HG03139 (cell line): Measurements from ENCODE around the gene BRD1.

Experiments used
- ATAC-seq: cut with Tn5 transposase; IDR thresholded peaks from one replicate; pipeline ENCODE4 v1.9.1; 2021; ENCODE audit not compliant: unreplicated experiment

Gene BRD1

DNA sequence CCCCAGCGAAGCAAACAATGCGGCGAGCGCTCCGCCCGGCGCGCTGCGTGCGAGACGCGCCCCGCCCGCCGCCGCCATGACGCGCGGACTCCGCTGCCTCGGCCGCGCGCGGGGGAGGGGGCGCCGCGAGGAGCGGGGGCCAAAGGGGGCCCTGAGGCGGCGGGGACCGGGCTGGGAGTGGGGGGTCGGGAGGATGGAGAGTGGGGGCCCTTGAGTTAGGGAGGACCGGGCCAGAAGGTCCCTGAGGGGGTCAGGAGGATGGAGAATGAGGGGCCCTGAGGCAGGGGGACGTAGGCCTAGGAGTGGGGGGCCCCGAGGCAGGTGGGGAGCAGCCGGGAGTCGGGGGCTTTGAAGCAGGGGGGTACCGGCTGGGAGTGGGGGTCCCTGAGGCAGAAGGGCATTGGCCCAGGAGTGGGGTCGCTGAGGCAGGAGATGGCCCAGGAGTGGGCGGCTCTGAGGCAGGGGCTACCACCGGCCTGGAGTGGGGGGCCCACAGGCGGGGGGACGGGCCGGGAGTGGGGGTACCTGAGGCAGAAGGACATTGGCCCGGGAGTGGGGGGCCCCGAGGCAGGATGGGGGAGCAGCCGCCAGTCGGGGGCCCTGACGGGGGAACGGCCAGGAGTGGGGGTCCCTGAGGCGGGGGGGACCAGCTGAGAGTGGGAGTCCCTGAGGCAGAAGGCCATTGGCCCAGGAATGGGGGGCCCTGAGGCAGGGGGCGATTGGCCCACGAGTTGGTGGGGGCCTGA, at the start of gene BRD1:
TSS of gene BRD1 (minus strand) at position 21 of the 746 bp plus-strand sequence. CDS start 3,556 bp downstream, outside the sequence.
- ATAC-seq = no peak

GRCh38 chr22:49873228-49873940, 45.7 kb upstream of the BRD1 start:
- no peak for ATAC-seq

DNA sequence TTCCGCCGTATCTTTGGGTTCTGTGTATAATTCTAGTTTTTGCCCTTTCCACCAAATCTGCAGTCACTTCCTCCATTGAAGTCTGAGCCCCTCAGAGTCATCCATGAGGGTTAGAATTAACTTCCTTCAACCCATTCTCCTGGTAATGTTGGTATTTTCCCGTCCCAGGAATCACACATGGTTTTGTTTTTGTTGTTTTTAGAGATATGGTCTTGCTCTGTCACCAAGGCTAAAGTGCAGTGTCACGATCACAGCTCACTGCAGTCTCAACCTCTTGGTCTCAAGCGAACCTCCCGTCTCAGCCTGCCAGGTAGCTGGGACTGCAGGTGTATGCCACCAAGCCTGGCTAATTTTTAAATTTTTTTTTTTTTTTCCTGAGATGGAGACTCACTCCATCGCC, 44.7 kb upstream of the BRD1 start:
- no peak for ATAC-seq

DNA sequence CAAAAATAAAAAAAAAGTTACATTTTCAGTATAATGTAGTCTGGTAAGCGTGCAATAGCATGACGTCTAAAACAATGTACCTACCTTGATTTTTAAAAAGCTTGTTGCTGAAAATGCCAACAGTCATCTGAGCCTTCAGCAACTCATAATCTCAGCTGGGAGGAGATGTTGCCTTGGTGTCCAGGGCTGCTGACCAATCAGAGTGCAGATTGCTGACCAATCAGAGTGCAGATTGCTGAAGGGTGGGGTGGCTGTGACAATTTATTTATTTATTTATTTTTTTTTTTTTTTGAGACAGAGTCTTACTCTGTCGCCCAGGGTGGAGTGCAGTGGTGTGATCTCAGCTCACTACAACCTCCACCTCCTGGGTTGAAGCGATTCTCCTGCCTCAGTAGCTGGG, 43.8 kb upstream of the BRD1 start:
- no peak for ATAC-seq

- ATAC-seq = no peak
Measured at GRCh38 chr22:49869845-49870712, 42.4 kb upstream of the BRD1 start.

GRCh38 chr22:49869086-49869830, 41.6 kb upstream of the BRD1 start:
- ATAC-seq = no peak

GRCh38 chr22:49867303-49868265, 39.9 kb upstream of the BRD1 start:
- no peak for ATAC-seq

DNA sequence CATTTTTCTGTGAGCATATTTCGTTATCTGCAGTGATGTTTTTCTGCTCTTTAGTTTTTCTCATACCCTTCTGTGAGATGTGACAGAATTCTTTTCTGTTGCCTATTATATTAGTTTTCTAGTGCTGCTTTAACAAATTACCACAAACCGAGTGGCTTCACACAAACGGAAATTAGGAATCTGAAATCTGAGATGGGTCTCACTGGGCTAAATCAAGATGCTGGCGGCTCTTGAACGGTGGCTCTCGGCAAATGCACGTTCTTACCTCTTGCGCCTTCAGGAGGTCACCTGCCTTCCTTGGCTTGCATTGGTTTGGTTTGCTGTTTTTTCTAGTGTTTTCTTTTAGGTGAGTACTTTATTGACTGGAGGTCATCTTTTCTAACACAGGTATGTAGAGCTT, 39.0 kb upstream of the BRD1 start:
- no peak for ATAC-seq

GRCh38 chr22:49866134-49866533, 38.5 kb upstream of the BRD1 start:
- ATAC-seq = no peak

- ATAC-seq = no peak
Measured at GRCh38 chr22:49865156-49865555, 37.5 kb upstream of the BRD1 start.

DNA sequence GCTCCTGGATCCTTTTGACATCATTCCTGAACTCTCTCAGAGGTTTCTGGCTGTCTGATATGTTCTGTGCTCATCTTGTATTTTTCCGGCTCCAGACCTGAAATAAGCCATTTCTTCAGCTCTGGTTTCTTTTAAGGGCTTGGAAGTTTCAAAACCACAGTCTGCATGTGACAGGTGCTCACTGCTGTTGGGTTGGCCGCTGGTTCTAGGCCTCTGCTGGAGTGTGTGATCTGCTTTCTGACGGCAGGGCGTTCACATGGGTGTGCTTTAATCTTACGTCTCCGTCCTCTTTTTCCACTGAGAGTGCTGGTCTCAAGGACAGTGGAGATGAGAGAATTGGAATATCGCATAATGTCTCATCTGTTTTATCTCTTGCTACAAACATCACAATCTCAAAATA, 36.3 kb upstream of the BRD1 start:
- ATAC-seq = no peak

- no peak for ATAC-seq
Measured at GRCh38 chr22:49862496-49862776, 34.8 kb upstream of the BRD1 start.

- no peak for ATAC-seq
Measured at GRCh38 chr22:49861642-49862495, 34.2 kb upstream of the BRD1 start.

DNA sequence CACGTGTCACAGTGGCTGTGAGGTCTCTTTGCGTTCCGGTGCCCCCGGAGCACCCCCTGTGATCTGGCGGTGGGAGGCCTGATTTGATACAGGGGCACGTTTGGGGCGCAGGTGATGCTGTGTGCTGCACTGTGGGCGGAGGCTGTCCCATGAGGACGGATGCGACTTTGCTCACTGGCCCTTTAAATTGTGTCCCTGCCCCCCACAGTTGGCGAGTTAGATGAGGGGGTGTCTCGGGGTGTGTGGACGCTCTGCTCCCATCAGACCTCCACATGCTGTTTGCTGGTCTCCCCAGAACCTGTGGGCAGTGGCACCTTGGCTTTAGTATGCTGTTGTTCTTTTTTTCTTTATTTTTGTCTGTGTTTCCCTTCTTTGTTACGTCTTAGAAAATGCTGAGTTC, 31.2 kb upstream of the BRD1 start:
- no peak for ATAC-seq

DNA sequence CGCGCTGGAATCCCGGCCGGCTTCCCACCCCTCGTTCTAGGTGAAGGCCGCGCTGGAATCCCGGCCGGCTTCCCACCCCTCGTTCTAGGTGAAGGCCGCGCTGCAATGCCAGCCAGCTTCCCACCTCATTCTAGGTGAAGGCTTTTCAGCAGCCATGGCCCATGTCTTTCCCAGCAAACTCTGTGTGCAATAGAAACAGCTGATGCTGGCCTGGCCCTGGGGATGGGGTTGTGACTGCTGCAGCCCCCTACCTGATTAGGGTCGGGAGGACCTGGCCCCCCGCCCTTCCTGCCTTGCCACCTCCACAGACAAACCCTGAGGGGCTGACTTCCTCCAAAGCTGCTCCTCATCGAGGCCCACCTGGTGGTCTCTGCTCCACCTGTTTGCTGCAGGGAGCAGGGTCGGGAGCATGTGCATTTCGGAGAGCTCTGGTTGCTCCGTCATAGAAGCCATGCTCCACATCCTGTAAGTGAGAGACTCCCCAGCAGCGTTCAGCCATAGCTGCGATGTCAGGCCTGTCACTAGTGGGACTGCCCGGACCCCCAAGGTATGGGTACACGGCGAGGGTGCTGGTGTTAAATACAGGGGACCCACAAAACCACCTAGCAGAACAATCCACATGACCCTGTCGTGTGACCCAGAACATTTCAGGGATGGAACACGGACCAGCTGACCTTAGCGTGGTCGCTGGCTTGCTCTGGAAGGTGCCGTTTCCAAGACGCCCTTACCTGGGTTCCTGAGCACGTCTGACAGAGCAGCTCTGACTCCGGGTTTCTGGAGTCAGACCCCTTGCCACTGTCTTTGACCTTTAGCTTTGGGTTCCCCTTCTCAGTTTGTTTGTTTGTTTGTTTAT, 29.3 kb upstream of the BRD1 start:
- no peak for ATAC-seq

- no peak for ATAC-seq
Measured at GRCh38 chr22:49856343-49856742, 28.7 kb upstream of the BRD1 start.

DNA sequence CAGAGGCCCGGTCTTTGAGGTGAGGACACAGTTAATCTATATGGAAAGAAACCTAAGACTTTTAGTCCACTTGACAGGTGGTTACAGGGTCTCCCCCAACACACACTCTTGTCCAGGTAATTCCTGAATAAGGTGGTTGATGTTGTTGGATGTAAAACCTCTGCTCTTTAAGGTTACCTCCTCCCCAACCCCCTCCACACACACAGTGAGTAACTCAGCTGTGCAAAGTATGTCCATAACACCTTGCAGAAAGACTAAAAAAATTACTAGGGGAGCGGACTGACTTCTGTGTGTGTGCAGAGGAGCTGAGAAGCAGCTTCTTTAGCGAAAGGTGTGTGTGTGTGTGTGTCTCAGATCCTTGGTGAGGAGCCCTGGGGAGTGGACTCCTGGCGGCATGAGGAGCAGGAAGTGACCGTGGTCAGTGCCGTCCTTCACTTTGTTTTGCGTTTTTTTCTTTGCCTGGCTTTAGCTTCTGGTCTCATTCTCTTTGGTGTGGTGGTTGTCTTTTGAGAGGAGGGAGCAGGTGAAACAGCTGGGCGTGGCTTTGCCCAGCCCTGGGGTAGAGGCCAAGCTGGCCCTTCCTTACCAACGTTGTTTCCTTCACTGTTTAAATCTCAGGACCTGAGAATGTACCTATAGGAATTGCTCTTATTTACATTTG, 27.7 kb upstream of the BRD1 start:
- no peak for ATAC-seq
